HEK293 (cell line): ENCODE measurements around the gene FILIP1.

Source experiments
- CTCF ChIP-seq: fragments of 450-650 bp; formaldehyde crosslinking; IDR thresholded peaks from 2 replicates; pipeline ENCODE4 v1.5.1; 2016; ENCODE audit warnings: missing biosample characterization, missing genetic modification characterization
- ELK4 ChIP-seq: IDR thresholded peaks from 2 replicates; pipeline ENCODE4 v1.6.1; 2011; ENCODE audit warnings: mild to moderate bottlenecking, low read depth, low read length, borderline replicate concordance
- SALL2 ChIP-seq: fragments of 450-650 bp; formaldehyde crosslinking; IDR thresholded peaks from 2 replicates; pipeline ENCODE4 v1.5.0; 2017; ENCODE audit warnings: missing biosample characterization, mild to moderate bottlenecking, missing genetic modification characterization, borderline replicate concordance
- ZBTB7A ChIP-seq: fragments of 450-650 bp; formaldehyde crosslinking; IDR thresholded peaks from 2 replicates; pipeline ENCODE4 v1.5.1; 2016; ENCODE audit warnings: low read depth, missing biosample characterization, missing genetic modification characterization
- ZBTB8A ChIP-seq: fragments of 450-650 bp; formaldehyde crosslinking; IDR thresholded peaks from 2 replicates; pipeline ENCODE4 v1.5.1; 2016; ENCODE audit warnings: missing biosample characterization, missing genetic modification characterization
- ZNF221 ChIP-seq: fragments of 450-650 bp; formaldehyde crosslinking; IDR thresholded peaks from 2 replicates; pipeline ENCODE4 v1.5.1; 2017; ENCODE audit warnings: missing biosample characterization, missing genetic modification characterization, borderline replicate concordance
- ZNF354C ChIP-seq: fragments of 450-650 bp; formaldehyde crosslinking; IDR thresholded peaks from 2 replicates; pipeline ENCODE4 v1.5.1; 2016; ENCODE audit warnings: missing biosample characterization, missing genetic modification characterization, low read depth, borderline replicate concordance
- TF ChIP-seq, protein P1 (sequence below): fragments of 450-650 bp; formaldehyde crosslinking; IDR thresholded peaks from 2 replicates; pipeline ENCODE4 v1.5.1; 2016; ENCODE audit warnings: missing biosample characterization, missing genetic modification characterization, low read depth
- TF ChIP-seq, protein P2 (sequence below): fragments of 450-650 bp; formaldehyde crosslinking; IDR thresholded peaks from 2 replicates; pipeline ENCODE4 v1.5.1; 2016; ENCODE audit warnings: missing biosample characterization, missing genetic modification characterization

- TF ChIP-seq CTCF (tag by site-specific recombination) = peak; percentile 47; the same call in 1 of the 2 replicates
- no peak for TF ChIP-seq ZNF354C
- no peak for TF ChIP-seq SALL2
- no peak for TF ChIP-seq ZNF221 (tag by site-specific recombination)
- TF ChIP-seq, protein P1, sequence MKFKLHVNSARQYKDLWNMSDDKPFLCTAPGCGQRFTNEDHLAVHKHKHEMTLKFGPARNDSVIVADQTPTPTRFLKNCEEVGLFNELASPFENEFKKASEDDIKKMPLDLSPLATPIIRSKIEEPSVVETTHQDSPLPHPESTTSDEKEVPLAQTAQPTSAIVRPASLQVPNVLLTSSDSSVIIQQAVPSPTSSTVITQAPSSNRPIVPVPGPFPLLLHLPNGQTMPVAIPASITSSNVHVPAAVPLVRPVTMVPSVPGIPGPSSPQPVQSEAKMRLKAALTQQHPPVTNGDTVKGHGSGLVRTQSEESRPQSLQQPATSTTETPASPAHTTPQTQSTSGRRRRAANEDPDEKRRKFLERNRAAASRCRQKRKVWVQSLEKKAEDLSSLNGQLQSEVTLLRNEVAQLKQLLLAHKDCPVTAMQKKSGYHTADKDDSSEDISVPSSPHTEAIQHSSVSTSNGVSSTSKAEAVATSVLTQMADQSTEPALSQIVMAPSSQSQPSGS (tag by site-specific recombination) = no peak
- TF ChIP-seq ZBTB7A = no peak
- TF ChIP-seq ELK4 = no peak
- TF ChIP-seq, protein P2, sequence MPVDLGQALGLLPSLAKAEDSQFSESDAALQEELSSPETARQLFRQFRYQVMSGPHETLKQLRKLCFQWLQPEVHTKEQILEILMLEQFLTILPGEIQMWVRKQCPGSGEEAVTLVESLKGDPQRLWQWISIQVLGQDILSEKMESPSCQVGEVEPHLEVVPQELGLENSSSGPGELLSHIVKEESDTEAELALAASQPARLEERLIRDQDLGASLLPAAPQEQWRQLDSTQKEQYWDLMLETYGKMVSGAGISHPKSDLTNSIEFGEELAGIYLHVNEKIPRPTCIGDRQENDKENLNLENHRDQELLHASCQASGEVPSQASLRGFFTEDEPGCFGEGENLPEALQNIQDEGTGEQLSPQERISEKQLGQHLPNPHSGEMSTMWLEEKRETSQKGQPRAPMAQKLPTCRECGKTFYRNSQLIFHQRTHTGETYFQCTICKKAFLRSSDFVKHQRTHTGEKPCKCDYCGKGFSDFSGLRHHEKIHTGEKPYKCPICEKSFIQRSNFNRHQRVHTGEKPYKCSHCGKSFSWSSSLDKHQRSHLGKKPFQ (tag by site-specific recombination) = no peak
- TF ChIP-seq ZBTB8A (tag by site-specific recombination) = no peak
Observed at GRCh38 chr6:75296811-75297779, 196.5 kb downstream of the FILIP1 start.
